WI38 (cell line): ENCODE data around the gene PPFIBP1.
"Not testable (repeated sequence)": the region's sequence is repeated elsewhere in the genome, so short reads cannot be mapped to it uniquely, and the experiment has no call there.

Experiments
- H3K4me3 ChIP-seq: 2 replicates; pipeline ENCODE4 v1.5.1; 2011; ENCODE audit warnings: low read depth, mild to moderate bottlenecking, control low read depth, low read length
- CTCF ChIP-seq: IDR thresholded peaks from 2 replicates; pipeline ENCODE4 v1.5.1; 2012; ENCODE audit warnings: low read depth, mild to moderate bottlenecking, control low read depth, low read length

Gene PPFIBP1

GRCh38 chr12:27620121-27620520, 96.1 kb downstream of the PPFIBP1 start:
- TF ChIP-seq CTCF = no peak
- H3K4me3 ChIP-seq = no peak overlapping the region

GRCh38 chr12:27622436-27623195, 98.6 kb downstream of the PPFIBP1 start:
- no peak for TF ChIP-seq CTCF
- no peak overlapping the region for H3K4me3 ChIP-seq

- no peak overlapping the region for H3K4me3 ChIP-seq
- no peak for TF ChIP-seq CTCF
These were observed 99.6 kb downstream of the PPFIBP1 start for GRCh38 chr12:27623645-27624044.

GRCh38 chr12:27624586-27624985, 100.6 kb downstream of the PPFIBP1 start:
- H3K4me3 ChIP-seq = no peak overlapping the region
- no peak for TF ChIP-seq CTCF

- H3K4me3 ChIP-seq = no peak overlapping the region
- TF ChIP-seq CTCF = no peak
These were observed 103.3 kb downstream of the PPFIBP1 start for GRCh38 chr12:27627123-27627852.

- H3K4me3 ChIP-seq = not testable (repeated sequence)
These were observed 104.0 kb downstream of the PPFIBP1 start for GRCh38 chr12:27627853-27628469.

GRCh38 chr12:27630219-27630618, 106.2 kb downstream of the PPFIBP1 start:
- H3K4me3 ChIP-seq = not testable (repeated sequence)

GRCh38 chr12:27631365-27631764, 107.4 kb downstream of the PPFIBP1 start:
- no peak overlapping the region for H3K4me3 ChIP-seq
- TF ChIP-seq CTCF = no peak
